Testis (tissue), 2 donors: ENCODE results near the gene RNF149.

ENCODE experiments used
- CTCF ChIP-seq, 3 experiments: fragments of 450-650 bp in 2 of 3; fragments of 200-600 bp in 1 of 3; sonication (generic) in 1 of 3; IDR thresholded peaks; one replicate each; pipeline ENCODE4 v1.5.1; 2016 to 2019; ENCODE audit warnings: antibody characterized with exemption in 3 of 3, mild to moderate bottlenecking in 2 of 3, moderate library complexity in 1 of 3
- POLR2A ChIP-seq: fragments of 450-650 bp; IDR thresholded peaks from one replicate; pipeline ENCODE4 v1.6.1; 2017; ENCODE audit warnings: antibody characterized with exemption, mild to moderate bottlenecking, moderate library complexity

DNA sequence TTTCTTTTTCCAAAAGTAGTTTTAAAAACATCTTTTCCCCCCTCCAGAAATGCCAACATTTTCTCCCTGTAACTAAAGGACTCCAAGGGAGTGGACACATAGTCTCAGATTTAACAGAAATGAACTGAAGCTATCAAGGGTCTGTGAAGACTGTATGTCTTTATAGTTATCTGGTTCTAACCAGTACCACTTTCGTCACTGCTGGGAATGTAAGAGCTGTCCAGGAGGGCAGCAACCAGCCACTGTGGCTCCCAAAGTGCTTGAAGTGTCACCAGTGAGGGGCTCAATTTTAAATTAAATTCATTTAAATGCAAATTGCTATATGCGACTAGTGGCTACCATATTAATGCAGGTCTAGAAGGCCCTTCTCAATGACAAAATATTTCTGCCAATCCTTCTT is 15.0 kb downstream of the RNF149 start:
- TF ChIP-seq CTCF (IDR thresholded peaks at IDR 0.05) = no peak
- TF ChIP-seq POLR2A = no peak
